ENCODE results near the gene FLNC. TPM values are rescaled to one million over a fixed set of nuclear protein-coding genes. Genes with fewer than 3 reads are reported as not detected.

Gene FLNC
- total and polyA plus RNA-seq, 2 donors (not counting 1 experiment from before 2014, with no cell fraction given), result 0.01 TPM; not detected in 1

GRCh38 chr7:128859232-128860157 lies 29.3 kb downstream of the FLNC start:
- Histone ChIP-seq H3K4me3 (ENCODE audit: control extremely low read depth in 1 of 5, extremely low read depth in 1 of 5, insufficient read depth in 1 of 5, low read depth in 2 of 5, low read length in 4 of 5) (no peak overlapping the region), H2AFZ (ENCODE audit: insufficient read depth, low read depth, low read length, poor library complexity, severe bottlenecking) (no peak overlapping the region), H3K36me3 (replicated peaks in 1 of 2; ENCODE audit: control extremely low read depth in 1 of 2, control insufficient read depth in 1 of 2, extremely low read depth in 1 of 2, insufficient read depth in 2 of 2, low read length in 1 of 2) (no peaks in the 10 kb centered on the region), H3K79me2 (ENCODE audit: control insufficient read depth, insufficient read depth, low read length) (peaks cover 18% of the 10 kb centered on the region), H3K4me2 (replicated peaks; ENCODE audit: low read depth, low read length, poor library complexity, severe bottlenecking) (no peak overlapping the region), H3K4me1 (ENCODE audit: control insufficient read depth in 2 of 2, insufficient read depth in 2 of 2, low read length in 2 of 2) (peaks cover 11 to 20% of the 10 kb centered on the region in 2 donors), H4K20me1 (ENCODE audit: control insufficient read depth, insufficient read depth, low read length, poor library complexity, severe bottlenecking) (peaks cover 10% of the 10 kb centered on the region), H3K9me3 (ENCODE audit: control extremely low read depth in 1 of 3, control insufficient read depth in 2 of 3, insufficient read depth in 1 of 3, low read length in 2 of 3) (no peaks in the 10 kb centered on the region), H3K27ac (ENCODE audit: low read length in 2 of 2) (no peak overlapping the region), H3K27me3 (replicated peaks in 1 of 4; ENCODE audit: control extremely low read depth in 1 of 4, control insufficient read depth in 3 of 4, insufficient read depth in 4 of 4, low read length in 3 of 4) (no peaks in the 10 kb centered on the region), H3K9ac (ENCODE audit: low read length) (no peak overlapping the region)
- POLR2A ChIA-PET, result interaction anchor here (1.0 kb wide), 1 partner anchor 16 kb away, joined by 3 read pairs; no protein-coding TSS in a partner anchor
- H3K4me3 Mint-ChIP-seq, result no peak overlapping the region
- DNase-seq (no peak), ATAC-seq (ENCODE audit: low read depth) (no peak)
- H3K27me3 Mint-ChIP-seq, result no peaks in the 10 kb centered on the region
- peaks cover 23% of the 10 kb centered on the region for H3K4me1 Mint-ChIP-seq
- 87% methylated on average over 11 of the region's 12 CpGs for WGBS (ENCODE audit: insufficient coverage)
- intact Hi-C loops (cut with micrococcal nuclease), result no loop called here
- H3K9me3 Mint-ChIP-seq (ENCODE audit: insufficient read depth), result no peaks in the 10 kb centered on the region
- no peak overlapping the region for H3K27ac Mint-ChIP-seq
- TF ChIP-seq EZH2 (IDR thresholded peaks at IDR 0.05; ENCODE audit: borderline replicate concordance, insufficient read depth, low read depth, low read length, poor library complexity, severe bottlenecking) (no peak), CTCF (IDR thresholded peaks at IDR 0.05) (no peak)
- CTCF ChIA-PET, result interaction anchor here (0.6 to 2.0 kb wide), 2 partner anchors 24 to 431 kb away, joined by 3 to 7 read pairs; no protein-coding TSS in a partner anchor

All from B cell (primary cell).